Activated T-cell treated with anti-CD3 and anti-CD28 coated beads, Interleukin-2, amount 50 U/mL, for 1 hour (primary cell): ENCODE results near the gene PCGF3.
"Not testable (repeated sequence)": the region's sequence is repeated elsewhere in the genome, so short reads cannot be mapped to it uniquely, and the experiment has no call there.

ENCODE experiments used
- DNase-seq: peaks from one replicate; pipeline ENCODE4 v3.0.0-alpha.2; 2020

PCGF3 gene

DNA sequence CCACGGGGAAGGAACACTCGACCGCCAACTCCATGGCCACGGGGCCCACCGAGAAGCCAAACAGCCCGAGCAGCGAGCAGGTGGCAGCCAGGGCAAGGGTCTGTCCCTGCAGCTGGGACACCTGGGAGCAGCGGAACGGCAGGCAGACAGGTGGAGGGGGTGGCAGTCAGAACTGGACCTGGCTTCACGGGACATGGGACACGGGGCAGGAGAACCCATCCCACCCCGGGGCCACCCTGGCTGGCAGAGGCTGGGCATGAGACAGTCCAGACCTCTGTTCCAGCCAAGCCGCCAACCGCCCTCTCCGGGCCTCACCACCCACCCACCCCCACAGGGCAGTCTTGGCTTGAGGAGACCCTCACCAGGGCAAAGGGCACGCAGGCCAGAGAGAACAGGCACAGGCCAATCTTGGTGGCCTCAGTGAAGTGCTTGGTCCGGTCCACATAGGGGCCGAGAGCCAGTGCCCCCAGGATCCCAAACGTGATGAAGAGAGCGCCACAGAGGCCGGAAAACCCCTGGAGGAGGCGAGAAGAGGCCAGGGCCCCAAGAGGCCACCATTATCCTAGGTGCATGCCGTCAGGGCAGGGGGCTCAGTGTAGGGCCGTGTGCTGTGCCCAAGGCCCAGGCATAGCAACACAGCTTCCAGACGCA is 22.3 kb upstream of the PCGF3 start:
- DNase-seq, result no peak

DNA sequence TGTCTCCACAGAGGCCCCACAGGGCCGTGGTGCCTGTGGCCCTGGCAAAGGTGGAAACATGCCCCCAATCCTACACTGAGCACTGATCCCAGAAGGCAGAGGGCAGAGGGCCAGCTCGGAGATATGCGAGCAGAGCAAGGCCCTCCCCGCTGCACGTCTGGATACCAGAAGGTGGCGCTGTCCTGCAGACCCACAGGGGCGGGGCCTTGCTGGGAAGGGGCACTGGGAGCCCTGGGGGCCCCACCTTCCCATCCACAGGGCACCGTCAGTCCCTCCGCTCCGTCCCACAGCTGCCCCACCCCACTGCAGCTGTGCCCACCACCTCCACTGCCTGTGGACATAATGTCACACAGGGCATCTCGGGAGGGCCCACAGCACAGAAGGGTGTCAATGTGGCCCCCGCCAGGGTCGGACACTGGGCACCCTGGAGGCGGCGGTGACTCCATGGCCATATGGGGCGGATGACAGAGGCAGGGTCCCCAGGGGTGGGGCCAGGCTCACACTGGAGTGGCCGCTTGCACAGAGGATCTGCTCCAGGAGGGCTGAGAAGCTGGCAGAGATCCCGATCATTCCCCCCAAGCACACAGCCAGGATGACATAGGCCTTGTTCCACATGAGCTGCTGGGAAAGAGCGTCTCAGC is 21.5 kb upstream of the PCGF3 start:
- DNase-seq, result no peak

DNA sequence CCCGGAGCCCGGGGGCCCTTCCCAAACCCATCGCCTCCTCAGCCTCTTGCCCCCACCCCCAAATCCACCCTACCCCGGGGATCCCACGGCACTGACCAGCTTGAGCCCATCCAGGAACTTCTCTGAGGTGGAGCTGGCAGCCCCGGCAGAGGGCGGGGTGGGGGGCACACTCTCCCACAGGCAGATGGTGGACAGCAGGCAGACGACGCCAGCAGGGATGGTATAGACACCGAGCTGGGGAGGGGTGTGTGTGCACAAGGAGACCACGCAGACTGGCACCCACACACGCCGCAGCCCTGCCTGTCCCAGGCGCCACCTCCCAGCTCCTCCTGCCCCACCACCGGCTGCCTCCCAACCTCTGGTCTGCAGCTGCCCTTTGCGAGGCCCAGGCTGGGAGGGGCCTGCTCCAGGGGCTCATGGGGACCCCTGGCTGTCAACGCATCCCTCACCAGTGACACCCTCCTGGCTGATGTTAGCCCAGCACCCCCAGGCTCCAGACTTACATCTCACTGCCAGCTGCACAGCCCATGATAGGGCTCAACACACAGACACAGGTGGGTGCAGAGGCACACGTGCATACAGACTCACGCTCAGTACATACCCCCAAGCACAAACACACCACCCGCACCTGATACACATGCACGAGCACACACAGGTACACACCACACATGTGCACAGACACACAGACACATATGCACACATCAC is 20.9 kb upstream of the PCGF3 start:
- no peak for DNase-seq

DNA sequence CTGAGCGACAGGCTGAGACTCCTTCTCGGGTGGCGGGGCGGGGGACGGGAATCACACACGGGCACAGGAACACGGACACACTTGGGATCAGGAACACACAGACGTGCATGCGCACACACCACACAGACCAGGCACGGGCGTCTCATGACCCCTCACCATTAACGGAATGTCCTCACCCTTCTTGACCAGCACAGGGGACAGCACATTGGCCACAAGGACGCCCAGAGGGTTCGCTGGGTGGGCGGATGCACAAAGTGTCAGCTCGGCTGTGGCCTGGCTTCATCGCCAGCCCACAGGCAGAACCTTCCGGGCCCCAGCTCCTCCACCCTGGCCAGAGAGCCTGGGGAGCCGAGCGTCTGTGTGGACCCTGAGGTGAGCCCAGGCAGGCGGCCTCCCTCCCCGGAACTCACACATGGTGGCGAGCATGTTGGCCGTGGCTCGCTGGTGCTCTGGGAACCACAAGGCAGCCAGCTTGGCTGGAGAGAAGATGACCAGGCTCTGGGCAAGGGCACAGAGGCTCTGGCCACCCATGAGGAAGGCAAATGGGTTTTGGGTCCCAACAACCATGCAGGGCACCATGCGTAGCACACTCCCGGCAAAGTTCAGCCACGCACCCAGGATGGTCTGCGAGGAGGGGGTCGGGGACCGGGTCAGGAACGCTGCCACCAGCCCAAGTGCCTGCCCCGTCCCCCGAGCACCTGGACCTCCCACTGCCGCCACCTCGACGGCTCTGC is 19.8 kb upstream of the PCGF3 start:
- DNase-seq, result no peak

DNA sequence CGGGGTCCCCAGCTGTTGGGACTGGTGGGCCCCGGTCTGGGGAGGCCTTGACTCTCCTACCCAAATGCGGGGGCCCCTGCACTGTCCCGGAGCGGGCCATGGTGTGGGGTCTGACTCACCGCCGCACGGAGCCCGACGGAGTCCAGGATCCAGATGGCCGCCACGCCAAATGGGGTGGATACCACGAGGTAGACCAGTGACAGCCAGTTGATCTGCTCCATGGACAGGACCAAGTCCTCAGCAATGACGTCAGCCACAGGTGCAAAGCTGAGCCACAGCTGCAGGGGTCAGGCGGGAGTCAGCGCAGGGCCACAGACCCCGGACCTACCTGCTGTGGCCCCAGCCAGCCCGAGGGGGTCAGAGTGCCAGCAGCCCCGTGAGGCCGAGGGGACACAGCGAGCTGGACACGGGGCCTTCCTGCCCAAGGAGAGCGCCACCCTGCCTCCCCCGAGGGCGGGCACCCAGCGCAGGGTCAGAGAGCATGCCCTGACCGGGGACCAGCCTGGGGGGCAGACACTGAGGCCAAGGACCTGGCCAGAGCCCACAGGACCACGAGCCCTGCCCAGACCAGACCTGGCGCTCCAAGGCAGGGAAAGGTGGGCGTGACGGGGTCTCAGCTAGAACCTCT is 19.1 kb upstream of the PCGF3 start:
- no peak for DNase-seq

DNA sequence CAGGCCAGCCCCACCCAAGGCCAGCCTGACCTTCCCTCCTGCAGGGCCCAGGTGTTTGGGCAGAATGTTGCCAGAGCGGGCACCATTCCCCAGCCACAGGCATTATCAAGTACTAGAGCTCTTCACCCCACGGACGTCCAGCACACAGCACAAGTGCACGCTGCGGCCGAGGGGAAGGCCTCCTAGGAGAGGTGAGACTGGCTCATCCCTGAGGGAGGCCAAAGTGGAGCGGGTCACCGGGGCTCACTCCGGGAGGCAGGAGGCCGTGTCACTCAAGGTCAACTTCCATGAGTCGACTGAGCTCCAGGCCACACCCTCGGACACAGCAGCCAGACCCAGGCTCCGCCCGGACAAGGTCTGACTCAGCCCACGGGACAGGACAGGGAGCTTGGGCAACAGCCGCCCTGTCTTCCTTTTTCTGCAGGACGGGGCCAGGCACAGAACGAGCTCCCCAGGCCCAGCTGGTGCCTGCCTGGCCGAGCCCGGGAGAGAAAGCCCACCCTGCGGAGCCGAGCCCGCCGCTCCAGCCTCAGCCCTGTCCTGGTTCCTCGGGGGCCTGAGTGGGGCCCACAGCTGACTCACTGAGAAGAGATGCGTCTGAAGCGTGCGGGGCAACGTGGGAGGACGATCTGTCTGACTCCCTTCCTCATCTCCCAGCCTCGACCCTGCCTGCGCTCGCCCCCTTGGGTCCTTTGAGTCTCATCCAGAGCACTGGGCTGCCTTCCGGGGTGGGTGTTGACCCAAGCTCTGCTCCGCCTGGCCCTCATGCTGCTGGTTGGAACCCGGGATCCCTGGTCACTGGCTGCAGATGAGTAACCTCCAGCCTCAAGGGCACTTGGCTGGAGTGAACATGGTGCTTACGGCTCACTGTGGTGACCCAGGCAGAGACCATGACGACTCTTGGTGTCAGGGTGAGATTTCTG is 18.3 kb upstream of the PCGF3 start:
- DNase-seq, result no peak

DNA sequence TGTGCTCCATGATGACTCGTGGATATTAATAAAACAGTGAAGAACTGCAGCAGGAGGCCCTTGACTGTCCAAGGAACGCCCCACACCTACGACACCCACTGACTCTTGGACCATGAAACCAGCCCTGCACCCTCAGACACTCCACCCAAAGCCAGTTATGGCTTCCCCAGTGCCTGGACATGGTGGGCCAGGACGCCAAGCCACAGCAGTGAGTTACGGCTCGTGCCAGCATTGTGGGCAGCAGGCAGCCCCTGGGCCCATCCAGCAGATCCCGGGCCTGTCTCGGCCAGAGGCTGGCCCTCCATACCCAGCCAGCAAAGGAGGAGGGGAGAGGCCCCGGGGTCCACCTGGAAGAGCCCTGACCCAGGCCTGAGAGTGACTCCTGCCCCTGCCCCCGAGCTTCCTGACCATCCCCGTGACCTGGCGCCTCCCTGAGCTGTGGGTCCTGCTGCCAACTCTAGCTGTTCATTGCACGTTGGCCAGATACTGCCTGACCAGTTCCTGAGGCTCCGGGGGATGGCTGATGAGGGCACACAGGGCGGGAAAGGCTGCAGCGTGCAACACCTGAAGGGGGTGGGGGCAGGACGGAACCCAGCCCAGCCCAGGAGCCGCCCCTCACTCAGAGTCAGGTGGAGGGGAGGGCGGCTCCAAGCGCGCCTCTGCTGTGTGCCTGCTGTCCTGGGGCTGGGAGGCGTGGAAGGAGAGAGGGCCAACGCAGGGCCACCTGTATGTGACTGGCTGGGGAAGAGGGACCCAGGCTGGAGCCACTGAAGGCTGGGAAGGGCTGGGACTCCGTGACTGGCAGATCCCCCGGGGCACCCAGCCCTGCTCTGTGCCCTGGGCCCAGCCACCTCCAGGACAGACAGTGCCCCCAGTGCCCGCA is 17.4 kb upstream of the PCGF3 start:
- DNase-seq, result no peak

DNA sequence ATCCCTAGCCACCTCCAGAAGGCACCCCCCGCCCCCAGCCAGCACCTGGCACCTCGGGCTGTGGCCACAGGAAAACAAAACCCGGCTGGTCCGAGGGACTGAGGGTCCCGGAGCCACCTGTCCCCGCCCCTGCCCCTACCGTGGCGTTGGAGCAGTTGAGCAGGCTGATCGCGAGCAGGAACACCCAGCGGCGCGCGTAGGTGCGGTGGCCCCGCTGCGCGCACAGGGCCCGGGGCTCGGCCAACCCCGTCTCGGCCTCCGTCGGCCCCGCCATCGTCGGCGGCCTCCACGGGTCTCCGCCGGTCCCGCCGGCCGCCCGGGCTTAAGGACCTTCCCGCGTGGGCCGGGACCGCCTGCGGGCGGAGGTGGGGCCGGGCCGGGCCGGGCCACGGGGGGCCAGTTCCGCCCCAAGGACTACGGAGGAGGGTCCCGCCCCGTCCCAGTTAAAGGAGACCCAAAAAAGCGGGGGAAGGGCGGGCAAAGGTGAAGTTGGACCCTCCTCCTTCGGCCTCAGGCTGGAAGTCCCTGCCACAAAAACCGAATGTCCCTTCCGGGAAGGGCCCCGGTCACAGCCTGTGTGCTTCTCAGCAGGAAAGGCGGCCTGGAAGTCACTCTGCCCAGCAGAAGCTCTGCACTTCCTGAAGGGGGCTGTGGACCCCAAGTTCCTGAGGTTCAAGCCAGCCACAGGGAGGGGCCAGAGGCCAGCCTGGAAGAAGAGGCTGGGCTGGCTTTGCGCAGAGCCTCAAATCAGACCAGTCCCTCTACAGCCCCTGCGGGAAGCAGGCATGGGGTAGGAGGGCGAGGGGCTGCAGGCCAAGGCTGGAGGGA is 16.6 kb upstream of the PCGF3 start, which contains the start of gene SLC49A3:
SLC49A3 (minus strand) TSS at position 298 of the 828 bp plus-strand sequence; CDS start at position 274, 24 bp downstream.
- DNase-seq, result no peak

DNA sequence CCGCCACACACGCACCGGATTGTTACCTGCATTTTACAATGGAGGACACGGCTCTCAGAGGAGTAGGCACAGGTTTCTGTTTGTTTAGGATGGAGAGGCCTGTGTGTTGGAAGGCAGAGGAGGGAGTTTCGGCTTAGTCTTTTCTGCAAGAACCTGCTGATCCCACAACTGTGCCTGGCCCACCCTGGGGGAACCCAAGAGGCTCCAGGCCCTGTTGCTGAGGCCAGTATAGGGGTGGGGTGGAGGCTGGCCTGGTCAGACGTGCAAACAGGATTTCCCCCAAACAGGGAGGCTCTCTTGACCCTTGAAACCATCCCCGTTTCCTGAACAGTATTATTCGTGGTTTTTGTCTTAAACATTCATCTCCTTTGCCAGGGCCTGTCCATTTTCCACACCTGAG is 15.9 kb upstream of the PCGF3 start:
- DNase-seq, result no peak

DNA sequence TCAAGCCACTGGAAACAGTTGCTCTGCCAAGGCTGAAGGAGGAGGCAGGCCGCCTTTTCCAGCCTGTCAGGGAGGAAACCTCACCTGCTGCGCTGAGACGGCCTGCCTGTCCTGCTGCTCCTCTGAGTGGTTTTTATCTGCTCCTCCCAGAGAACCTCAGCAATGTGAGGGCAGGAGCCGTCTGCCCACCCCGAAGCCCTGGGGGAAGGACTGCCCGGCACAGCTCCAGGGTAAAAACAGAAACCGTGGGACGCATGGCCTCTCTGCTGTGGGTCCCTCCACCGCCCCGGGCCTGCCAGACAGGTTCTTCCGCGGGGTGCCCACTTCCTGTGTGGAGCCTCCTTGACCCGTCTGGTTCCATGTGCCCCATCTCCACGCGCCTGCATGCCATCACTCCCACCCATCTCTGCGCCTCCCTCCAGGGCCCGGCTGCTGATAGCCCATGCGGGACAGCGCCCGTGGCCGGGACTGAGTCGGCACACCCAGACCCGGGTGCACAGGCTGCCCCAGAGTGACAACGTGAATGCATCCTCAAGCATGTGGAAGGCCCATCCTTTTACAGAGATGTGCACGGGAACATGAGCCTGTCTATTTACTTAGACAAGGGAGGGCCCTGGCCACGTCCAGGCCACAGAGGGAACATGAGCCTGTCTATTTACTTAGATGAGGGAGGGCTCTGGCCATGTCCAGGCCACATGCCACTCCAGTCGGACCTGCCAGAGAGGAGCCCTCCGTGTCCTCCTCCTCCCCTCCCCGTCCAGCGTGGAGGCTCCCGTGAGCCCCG is 12.7 kb upstream of the PCGF3 start:
- no peak for DNase-seq

DNA sequence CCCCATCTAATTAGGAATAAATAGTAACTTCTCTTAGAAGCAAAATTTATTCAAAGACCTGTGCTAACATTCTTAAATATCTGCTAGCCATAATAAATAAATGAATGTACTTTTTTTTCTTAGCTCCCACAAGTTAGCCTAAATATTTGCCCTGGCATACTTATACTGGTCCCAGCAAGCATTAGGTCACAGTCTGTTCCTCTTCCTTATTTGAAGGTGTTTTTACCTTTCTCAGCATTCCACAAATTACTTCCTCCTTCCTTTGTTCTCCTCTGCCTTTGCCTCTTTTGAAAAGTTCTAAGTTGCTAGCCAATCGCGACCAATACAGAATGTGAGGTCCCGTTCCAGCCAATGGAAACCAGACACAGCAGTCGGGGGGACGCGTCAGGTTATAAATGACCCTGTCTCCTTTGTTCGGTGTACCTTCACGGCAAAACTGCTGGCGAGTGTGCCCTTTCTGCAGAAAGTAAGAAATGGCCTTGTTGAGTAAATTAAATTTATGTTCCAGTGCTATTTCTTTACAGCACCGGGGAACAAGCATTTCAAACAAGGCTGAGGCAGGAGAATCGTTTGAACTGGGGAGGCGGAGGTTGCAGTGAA is 11.2 kb upstream of the PCGF3 start:
- DNase-seq, result not testable (repeated sequence)

DNA sequence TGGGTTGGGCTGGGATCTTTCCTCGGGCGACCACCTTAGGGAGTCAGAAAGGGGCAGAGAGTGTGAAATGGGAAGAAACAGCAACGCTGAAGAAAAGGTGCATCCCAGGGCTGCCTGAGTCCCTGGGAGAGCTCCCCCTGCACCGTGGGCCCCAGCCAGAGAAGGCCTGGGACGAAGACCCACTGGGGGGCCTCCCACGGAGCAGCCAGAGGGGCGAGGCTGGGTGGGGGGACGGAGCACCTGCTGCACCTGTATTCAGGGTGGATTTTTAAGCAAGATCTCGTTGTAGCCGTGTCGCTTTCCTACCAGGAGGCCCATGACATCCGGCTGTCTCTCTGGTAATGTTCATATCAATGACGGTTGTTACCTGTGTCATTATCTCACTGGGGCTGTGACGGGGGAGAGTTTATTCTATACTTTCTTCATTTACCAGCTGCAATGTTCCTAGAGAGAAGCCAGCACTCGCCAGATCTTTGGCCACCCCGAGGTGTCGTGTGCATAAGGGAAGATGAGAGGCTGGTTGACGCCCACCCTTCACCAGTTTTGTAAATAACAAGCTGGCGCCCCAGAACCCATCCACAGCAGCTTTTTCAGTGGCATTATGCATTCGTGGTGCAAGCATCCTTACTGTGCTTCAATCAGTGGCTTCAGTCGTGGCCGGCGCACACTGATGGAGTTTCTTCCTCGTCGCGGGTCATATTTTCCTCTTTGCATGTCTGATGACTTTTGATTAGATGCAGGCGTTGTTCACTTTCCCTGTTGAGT is 5.6 kb upstream of the PCGF3 start:
- no peak for DNase-seq

DNA sequence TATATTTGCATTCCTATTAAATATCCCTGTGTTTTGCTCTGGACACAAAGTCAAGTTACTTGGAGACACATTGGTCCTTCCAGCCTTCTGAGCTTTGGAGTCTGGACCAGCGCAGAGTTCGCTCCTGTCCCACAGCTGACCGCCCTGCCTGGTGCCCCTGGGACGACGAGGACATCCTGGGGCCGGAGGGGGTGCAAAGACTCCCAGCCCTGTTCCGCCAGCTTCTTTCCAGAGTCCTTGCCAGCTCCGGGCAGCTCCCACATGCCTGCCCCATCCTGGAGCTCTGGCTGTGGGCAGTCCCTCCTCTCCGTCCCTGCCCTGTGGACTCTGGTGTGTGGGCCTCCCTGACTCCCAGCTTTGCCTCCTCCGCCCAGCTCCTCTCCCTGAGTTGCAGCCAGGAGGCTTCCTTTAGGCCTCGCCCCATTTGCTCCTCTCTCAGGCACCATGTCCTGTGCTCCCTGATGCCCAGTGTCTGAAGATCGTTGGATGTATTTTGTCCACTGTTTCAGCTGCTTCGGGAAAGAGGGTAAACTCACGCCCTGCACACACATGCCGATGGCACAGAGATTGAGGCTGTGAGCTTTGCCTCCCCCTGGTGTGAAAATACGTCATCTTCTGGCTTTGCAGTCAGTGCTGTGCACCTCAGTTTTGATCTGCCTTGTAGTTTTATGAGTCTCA is 4.9 kb upstream of the PCGF3 start:
- DNase-seq, result no peak

DNA sequence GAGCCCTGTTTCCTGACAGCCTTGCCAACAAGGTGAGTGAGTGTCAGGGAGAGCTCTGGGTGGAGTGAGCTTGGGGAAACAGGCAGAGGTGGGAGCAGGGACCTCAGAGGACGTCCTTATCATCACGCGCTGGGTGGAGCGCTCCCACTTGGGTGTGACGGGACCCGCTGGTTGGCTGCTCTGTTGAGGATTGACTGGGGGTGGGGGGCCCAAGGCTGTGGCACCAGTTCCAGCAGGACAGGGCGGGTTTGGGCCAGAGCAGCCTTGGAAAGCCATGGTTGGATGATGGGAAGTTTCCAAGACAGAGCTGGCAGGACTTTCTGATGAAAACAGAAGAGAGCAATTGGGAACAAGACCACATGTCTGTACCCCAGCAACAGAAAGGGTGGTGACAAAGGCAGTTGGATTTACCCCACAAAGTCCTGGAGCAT is 3.0 kb upstream of the PCGF3 start:
- DNase-seq, result no peak

DNA sequence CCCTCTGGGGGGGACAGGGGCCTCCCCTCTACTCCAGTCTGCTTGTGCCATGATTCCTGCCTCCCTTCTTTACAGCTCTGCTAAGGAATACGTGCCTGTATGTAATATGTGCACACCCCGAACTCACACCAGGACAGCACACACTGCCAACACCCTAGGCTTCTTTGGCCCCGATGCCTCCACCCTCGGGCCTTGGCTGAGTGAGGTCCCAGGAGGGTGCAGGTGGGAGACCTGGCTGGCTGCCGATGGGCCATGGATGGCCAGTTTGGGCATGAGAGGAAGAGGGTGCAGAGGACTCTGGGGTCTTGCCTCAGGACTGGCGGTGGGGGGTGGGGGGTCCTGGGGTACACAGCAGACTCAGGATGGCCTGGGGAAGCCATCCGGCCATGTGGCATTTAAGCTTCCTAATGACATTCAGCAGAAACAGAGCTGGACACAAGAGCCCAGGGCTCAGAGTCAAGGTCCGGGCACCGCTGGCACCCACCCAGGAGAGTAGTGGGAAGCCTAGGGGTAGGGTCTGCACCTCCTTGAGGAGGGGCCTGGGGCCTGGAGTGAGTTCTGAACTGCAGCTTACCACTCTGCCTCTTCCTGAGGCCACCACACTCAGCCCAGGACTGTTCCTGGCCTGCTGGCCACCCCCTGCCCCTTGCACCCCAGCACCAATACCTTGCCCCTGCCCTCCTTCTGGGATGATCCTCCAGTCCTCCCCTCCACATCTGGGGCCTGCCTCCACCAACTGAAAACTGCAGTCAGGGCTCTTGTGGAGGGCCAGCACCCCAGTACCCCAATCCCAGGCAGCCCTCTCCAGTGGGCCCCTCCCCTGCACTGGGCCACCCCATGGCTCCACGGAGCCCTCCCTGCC is 2.1 kb upstream of the PCGF3 start:
- no peak for DNase-seq
